ENCODE measurements around the gene GPR137.
A peak's percentile ranks its signal among the peaks of the same experiment; 100 is the strongest.
"Not testable (repeated sequence)": the region's sequence is repeated elsewhere in the genome, so short reads cannot be mapped to it uniquely, and the experiment has no call there.

Gene GPR137, protein sequence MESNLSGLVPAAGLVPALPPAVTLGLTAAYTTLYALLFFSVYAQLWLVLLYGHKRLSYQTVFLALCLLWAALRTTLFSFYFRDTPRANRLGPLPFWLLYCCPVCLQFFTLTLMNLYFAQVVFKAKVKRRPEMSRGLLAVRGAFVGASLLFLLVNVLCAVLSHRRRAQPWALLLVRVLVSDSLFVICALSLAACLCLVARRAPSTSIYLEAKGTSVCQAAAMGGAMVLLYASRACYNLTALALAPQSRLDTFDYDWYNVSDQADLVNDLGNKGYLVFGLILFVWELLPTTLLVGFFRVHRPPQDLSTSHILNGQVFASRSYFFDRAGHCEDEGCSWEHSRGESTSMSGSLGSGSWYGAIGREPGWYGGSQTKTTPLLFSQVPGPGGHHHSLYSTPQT

GRCh38 chr11:64284962-64285884, at the start of gene GPR137:
Gene GPR137, plus strand, starts transcription at chr11:64285848. Its CDS starts 677 bp downstream, at chr11:64286525.
- DNase-seq, result peak in 13 of 14 donors; percentile 78 to 96 (median 91)

DNA sequence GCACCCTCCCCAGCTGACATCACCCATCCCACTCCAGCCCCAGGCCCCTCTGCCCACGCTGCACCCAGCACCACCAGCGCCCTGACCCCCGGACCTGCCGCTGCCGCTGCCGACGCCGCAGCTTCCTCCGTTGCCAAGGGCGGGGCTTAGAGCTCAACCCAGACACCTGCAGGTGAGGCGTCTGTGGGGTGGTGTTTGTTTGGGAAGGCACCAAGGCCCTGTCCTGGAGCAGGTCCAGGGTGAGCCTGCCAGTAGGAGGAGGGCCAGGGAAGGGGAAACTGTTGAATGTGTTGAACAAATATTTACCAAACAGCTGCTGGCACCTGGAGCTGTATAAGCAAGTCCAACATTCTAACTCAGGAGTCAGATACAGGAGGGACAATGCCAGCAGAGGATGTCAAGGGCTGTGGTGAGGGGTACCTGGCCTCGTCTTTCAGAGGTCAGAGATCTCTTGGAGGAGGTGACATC, 48.1 kb upstream of the GPR137 start:
- no peak for DNase-seq

GRCh38 chr11:64238076-64238475, 47.6 kb upstream of the GPR137 start:
- no peak for DNase-seq

DNA sequence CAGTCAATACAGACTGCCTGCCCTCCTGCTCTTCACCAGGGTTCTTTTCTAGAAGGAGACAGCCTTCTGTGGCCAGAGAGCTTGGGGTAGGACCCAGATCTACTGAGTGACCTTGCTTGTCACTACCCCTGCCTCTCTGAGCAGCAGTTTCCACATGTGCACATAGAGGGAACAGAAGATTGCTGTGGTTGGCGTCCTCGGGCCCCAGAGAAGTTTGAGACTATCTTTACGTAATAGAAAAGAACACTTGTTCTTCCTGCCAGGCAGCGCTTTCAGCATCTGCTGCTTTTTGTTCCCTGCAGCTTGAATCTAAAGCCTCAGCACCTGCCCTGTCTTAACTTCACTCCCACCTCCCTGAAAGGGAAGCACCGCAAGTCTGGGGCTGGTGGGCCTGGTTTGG, 46.6 kb upstream of the GPR137 start:
- DNase-seq, result no peak

GRCh38 chr11:64239662-64240434, 45.8 kb upstream of the GPR137 start:
- peak in 3 of 14 donors; percentile 51 to 63 (median 51) for DNase-seq

DNA sequence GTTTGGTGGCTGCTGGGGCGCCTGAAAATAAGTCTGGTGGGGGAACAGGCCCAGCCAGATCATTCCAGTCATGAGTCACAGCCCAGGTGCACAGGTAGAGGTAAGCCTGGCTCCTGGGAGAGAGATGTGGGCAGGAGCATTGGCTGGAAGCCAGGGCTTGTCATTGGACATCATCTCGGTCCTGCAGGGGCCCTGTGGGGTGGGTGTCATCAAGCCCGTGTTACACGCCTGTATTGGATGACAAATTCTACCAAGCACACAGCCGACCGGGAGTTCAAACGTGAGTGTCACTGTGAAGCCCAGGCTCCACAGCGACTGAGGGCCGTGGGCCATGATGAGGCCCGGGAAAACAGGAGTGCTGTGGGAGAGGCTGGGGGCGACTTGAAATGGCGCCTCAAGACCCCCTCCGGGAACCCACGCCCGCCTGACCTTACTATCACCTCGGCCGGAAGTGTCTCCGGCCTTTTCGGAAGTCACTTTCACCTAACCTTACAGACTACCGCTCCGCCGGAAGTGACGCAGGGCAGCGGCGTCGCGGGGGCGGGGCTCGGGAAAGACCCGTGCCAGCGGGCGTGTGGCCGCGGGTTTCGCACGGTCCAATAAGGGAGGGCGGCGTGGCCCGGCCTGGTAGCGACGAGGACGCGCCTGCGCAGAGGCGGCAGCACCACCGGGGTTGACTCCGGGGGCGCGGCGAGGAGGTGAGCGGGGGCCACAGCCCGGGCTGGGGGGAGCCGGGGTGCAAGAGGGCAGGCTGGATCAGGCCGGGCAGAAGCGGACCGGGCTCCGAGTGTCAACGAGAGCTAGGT, 45.0 kb upstream of the GPR137 start, which contains the start of gene FKBP2:
TSS of gene FKBP2 (plus strand) at position 661 of the 806 bp plus-strand sequence. CDS start 1,293 bp downstream, outside the sequence.
- peak; percentile 91 to 100 (median 99) for DNase-seq

GRCh38 chr11:64241241-64241490, 44.5 kb upstream of the GPR137 start:
- DNase-seq, result peak; percentile 91 to 100 (median 99)

DNA sequence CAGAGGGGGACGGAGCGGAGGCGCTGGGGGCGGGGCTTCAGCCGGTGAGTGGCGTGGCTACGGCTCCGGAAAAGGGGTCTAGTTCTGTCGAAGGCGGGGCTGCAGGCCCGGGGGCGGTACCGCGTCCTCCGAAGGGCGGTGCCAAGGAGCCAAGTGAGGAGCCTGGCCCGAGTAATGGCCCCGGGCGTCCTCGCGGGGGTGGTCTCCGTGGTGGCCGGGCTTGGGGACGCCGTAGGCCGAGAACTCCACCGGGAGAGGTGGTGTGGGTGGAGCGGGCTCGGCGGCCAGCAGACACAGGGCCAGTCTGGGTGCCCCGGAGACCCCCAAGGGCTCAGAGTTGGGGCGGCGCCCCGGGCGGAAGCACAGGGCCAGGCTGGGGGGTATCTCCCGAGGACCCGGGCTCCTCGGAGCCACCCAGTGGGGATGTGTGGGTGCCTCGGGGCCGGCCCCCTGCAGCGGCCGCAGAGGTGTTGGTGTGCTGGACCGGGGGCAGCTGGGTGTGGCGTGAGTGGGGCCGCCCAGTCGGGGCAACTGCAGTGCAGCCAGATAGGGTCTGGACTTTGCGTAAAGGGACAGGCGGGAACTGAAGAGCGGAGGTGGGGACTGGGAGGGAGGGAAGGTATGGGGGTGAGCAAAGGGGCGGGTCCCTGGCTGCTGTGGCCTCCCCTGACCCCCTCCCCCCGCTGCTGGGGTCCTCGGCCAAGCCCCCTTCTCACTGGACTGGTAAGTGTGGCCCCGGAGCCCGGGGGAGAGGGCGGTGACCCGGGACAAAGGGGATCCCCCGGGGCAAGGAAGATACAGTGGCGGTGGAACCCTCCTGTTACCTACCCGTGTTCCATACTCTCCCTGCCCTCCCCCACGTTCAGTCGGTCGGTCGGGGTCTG, 43.9 kb upstream of the GPR137 start:
- peak in 3 of 14 donors; percentile 44 to 63 (median 53) for DNase-seq

DNA sequence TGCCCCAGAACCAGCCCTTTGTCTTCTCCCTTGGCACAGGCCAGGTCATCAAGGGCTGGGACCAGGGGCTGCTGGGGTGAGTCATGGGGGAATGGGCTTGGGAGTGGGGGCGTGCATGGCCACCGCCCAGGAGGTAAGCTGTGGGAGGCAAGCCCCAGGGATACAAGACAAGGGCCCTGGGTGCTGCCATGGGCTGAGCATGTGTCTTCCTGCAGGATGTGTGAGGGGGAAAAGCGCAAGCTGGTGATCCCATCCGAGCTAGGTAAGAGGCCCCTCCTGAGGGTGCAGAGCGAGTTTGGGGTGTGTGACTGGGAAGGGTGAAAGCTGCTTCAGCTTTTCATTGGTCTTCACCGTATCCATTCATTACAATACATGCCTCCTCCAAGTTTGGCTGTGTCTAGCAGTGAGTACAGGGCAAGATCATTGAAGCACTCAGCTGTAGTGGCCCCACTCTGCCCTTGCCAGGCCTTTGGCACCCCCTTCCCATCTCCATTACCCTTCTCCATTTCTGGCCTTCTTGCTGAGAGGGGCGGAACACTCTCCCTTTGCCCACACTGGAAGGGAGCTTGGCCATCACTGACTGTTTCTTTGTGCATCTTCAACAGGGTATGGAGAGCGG, 42.3 kb upstream of the GPR137 start:
- no peak for DNase-seq

- DNase-seq, result no peak
Observed at GRCh38 chr11:64244107-64244506, 41.5 kb upstream of the GPR137 start.

DNA sequence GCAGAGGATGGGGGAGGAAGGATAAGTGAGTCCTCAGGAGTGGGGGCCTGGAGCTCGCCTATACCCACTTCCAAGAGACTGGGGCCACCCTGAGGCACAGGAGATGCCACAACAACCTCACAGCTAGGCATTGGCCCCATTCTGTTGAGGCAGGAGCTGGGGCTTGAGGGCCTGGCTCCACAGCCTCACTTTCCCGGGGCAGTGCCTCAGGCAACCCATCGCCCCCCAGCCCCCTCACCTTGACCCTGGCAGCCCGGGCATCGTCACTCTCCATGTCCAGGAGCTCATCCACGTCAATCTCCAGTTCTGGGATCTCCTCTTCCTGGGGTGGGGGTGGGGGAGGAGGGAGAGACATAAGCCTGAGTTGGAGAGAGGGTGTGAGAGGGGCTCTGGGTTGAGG, 40.7 kb upstream of the GPR137 start:
- DNase-seq, result no peak

- peak in 1 of 14 donors; percentile 42 for DNase-seq
Observed at GRCh38 chr11:64245401-64245796, 40.2 kb upstream of the GPR137 start.

GRCh38 chr11:64245797-64246620, 39.6 kb upstream of the GPR137 start:
- peak in 8 of 14 donors; percentile 16 to 78 (median 40) for DNase-seq

DNA sequence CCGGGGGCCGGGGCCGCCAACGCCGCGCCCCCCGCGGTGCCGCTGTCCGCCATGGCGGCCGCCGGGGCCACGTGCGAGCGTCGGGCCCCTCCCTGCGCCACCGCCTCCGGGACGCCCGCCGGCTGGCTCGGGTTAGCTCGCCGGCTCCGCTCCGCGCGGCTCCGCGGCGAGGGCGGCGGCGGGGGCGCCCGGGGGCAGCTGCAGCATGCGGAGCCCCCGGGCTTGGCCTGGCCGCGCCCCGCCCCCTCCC, 39.1 kb upstream of the GPR137 start:
- not testable (repeated sequence) for DNase-seq

GRCh38 chr11:64246871-64247728, 38.5 kb upstream of the GPR137 start, which contains the start of gene PPP1R14B:
Gene PPP1R14B, minus strand, starts transcription at chr11:64246943. Its CDS starts 270 bp downstream, at chr11:64246673.
- peak in 13 of 14 donors; percentile 67 to 89 (median 73) for DNase-seq

DNA sequence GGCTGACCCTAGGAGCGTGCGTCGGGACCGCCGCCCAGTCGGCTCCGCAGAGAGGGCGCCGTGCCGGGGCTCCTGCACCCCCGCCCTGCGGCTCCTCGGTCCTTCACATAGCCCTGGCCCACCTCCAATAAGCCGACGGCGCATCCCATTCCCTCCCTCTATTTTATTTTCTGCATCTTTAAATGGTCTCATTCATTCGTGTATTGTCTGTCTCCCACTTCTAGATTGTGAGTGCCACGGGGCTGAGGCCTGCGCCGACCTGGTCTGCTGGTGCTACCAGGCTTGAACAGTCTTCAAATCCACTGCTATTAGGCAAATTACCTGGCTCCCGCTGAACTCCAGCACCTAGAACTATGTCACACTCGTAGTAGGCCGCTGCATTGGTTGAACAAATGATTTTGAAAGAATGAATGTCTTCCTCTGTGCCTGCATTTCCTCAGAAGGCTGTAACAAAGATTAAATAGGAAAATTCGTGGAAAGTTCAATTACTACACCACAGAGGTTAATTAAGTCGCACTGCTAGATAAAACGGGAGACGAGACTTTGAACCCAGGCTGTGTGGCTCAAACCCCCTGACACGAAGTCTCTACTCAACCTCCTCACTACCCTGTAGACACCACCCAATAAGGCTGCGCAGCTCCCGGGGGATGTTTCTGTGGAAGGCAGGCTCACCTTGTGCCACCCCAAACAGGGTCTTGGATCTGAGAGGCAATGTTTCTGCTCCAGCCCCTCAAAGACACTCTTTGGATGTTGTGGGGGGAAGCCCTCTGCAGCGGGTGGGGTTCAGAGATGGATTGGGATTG, 37.7 kb upstream of the GPR137 start:
- DNase-seq, result peak in 2 of 14 donors; percentile 53 to 57

DNA sequence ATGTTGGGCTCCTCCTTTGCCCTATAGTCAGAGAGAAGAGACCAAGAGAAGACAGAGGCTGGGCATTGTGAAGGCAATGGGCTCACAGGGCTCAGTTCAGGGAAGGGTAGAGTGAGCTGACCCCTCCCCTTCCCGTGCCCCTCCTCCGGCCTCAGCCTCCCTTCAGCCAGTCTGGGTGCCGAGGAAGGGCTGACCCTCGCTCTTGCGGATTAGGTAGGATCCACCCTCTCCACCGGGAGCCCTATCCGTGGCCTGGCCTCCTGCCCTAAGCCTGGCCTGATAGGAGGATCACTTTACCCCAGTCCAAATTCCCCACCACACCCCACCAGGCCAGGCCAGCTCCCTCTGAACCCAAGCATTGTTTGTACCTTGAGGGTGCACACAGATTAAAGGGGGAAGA, 37.1 kb upstream of the GPR137 start:
- no peak for DNase-seq
